HEK293 (cell line): ENCODE results near the gene NLGN2.

ENCODE experiments used
- CTCF ChIA-PET: fragments of 350-600 bp; formaldehyde crosslinking; extraction: SDS; loops from one replicate; lab custom pipeline; 2021; ENCODE audit warnings: antibody characterized with exemption; lab: Yijun Ruan, JAX
- POLR2A ChIA-PET: fragments of 300-600 bp; formaldehyde crosslinking; extraction: SDS; loops from one replicate; lab custom pipeline; 2020; ENCODE audit warnings: antibody characterized with exemption, inconsistent platforms; lab: Yijun Ruan, JAX
- H3K27ac ChIP-seq: fragments of 200-500 bp; sonication (Bioruptor generic); 2 replicates; pipeline ENCODE4 v1.5.1; 2014; ENCODE audit warnings: low read depth, low read length, control low read depth, inconsistent platforms; ENCODE audit errors: extremely low read depth
- H3K36me3 ChIP-seq, 2 experiments: fragments of 200-500 bp in 1 of 2; sonication (Bioruptor generic) in 1 of 2; 1 replicate in 1 of 2; 2 replicates in 1 of 2; pipeline ENCODE4 v1.5.1; 2014 to 2017; ENCODE audit warnings: inconsistent platforms in 2 of 2, low read length in 2 of 2; ENCODE audit not compliant: control insufficient read depth in 2 of 2, insufficient read depth in 1 of 2
- H3K4me1 ChIP-seq: fragments of 200-500 bp; sonication (Bioruptor generic); 2 replicates; pipeline ENCODE4 v1.5.1; 2014; ENCODE audit warnings: mild to moderate bottlenecking, low read length, inconsistent platforms; ENCODE audit not compliant: control insufficient read depth, insufficient read depth
- H3K4me3 ChIP-seq: 2 replicates; pipeline ENCODE4 v1.5.1; 2011; ENCODE audit warnings: low read depth, mild to moderate bottlenecking, control low read depth, low read length, moderate library complexity
- H3K9me3 ChIP-seq: fragments of 200-500 bp; sonication (Bioruptor generic); 2 replicates; pipeline ENCODE4 v1.5.1; 2014; ENCODE audit warnings: low read depth, low read length, inconsistent platforms; ENCODE audit not compliant: control insufficient read depth, insufficient read depth
- SCRT1 ChIP-seq: fragments of 450-650 bp; formaldehyde crosslinking; IDR thresholded peaks from 2 replicates; pipeline ENCODE4 v1.5.1; 2016; ENCODE audit warnings: missing biosample characterization, missing genetic modification characterization, borderline replicate concordance
- SETDB1 ChIP-seq: IDR thresholded peaks from one replicate; pipeline ENCODE4 v1.6.1; 2017; ENCODE audit warnings: mild to moderate bottlenecking, low read length, moderate library complexity, mixed read lengths; ENCODE audit not compliant: insufficient read length
- ZIC2 ChIP-seq: fragments of 450-650 bp; formaldehyde crosslinking; IDR thresholded peaks from 2 replicates; pipeline ENCODE4 v1.5.1; 2016; ENCODE audit warnings: missing biosample characterization, missing genetic modification characterization
- ZNF140 ChIP-seq: fragments of 450-650 bp; formaldehyde crosslinking; IDR thresholded peaks from 2 replicates; pipeline ENCODE4 v1.5.1; 2016; ENCODE audit warnings: missing biosample characterization, missing genetic modification characterization
- ZNF394 ChIP-seq: fragments of 450-650 bp; formaldehyde crosslinking; IDR thresholded peaks from 2 replicates; pipeline ENCODE4 v1.5.1; 2016; ENCODE audit warnings: missing biosample characterization, missing genetic modification characterization, mild to moderate bottlenecking, moderate library complexity, borderline replicate concordance
- ZNF473 ChIP-seq: fragments of 450-650 bp; formaldehyde crosslinking; IDR thresholded peaks from 2 replicates; pipeline ENCODE4 v1.5.1; 2017; ENCODE audit warnings: missing biosample characterization, missing genetic modification characterization
- ZNF501 ChIP-seq: fragments of 450-650 bp; formaldehyde crosslinking; IDR thresholded peaks from 2 replicates; pipeline ENCODE4 v1.5.1; 2016; ENCODE audit warnings: missing biosample characterization, missing genetic modification characterization
- ZNF560 ChIP-seq: fragments of 450-650 bp; formaldehyde crosslinking; IDR thresholded peaks from 2 replicates; pipeline ENCODE4 v1.5.1; 2017; ENCODE audit warnings: missing biosample characterization, missing genetic modification characterization, borderline replicate concordance
- ZNF629 ChIP-seq: fragments of 450-650 bp; formaldehyde crosslinking; IDR thresholded peaks from 2 replicates; pipeline ENCODE4 v1.5.1; 2017; ENCODE audit warnings: missing biosample characterization, missing genetic modification characterization
- ZNF707 ChIP-seq: fragments of 450-650 bp; formaldehyde crosslinking; IDR thresholded peaks from 2 replicates; pipeline ENCODE4 v1.5.1; 2016; ENCODE audit warnings: missing biosample characterization, missing genetic modification characterization
- ZNF791 ChIP-seq: fragments of 450-650 bp; formaldehyde crosslinking; IDR thresholded peaks from 2 replicates; pipeline ENCODE4 v1.5.1; 2016; ENCODE audit warnings: missing biosample characterization, missing genetic modification characterization
- TF ChIP-seq, protein P1 (sequence below): fragments of 450-650 bp; formaldehyde crosslinking; IDR thresholded peaks from 2 replicates; pipeline ENCODE4 v1.5.1; 2016; ENCODE audit warnings: missing biosample characterization, missing genetic modification characterization
- TF ChIP-seq, protein P2 (sequence below): fragments of 450-650 bp; formaldehyde crosslinking; IDR thresholded peaks from 2 replicates; pipeline ENCODE4 v1.5.1; 2016; ENCODE audit warnings: missing biosample characterization, missing genetic modification characterization
- TF ChIP-seq, protein P3 (sequence below): fragments of 450-650 bp; formaldehyde crosslinking; IDR thresholded peaks from 2 replicates; pipeline ENCODE4 v1.5.1; 2016; ENCODE audit warnings: missing biosample characterization, missing genetic modification characterization
- TF ChIP-seq, protein P4 (sequence below): fragments of 450-650 bp; formaldehyde crosslinking; IDR thresholded peaks from 2 replicates; pipeline ENCODE4 v1.5.1; 2016; ENCODE audit warnings: missing biosample characterization, missing genetic modification characterization
- TF ChIP-seq, protein P5 (sequence below): fragments of 450-650 bp; formaldehyde crosslinking; IDR thresholded peaks from 2 replicates; pipeline ENCODE4 v1.5.1; 2017; ENCODE audit warnings: missing biosample characterization, missing genetic modification characterization

The NLGN2 gene

DNA sequence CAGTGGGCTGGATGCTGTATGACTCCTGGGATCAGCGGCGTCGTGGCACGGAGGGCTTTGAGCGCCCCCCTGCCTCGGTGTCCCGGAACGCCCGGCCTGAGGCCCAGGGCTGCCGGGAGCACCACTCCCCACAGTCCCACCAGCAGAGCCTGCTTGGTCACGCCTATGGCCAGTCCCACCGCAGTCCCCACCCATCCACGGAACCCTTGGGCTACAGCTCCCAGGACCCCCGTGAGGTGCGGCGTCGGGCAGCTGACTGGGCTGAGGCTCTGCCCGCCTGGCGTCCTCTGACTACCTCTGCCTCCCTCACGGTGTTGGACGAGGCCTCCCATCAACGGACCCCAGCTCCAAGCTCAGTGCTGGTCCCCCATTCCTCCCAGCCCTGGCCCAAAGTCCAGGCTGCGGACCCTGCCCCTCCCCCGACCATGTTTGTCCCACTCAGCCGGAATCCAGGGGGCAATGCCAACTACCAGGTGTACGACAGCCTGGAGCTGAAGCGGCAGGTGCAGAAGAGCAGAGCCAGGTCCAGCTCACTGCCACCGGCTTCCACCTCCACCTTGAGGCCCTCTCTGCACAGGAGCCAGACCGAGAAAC is 19.3 kb downstream of the NLGN2 start (continued):
- TF ChIP-seq ZNF629 = no peak
- TF ChIP-seq, protein P1, sequence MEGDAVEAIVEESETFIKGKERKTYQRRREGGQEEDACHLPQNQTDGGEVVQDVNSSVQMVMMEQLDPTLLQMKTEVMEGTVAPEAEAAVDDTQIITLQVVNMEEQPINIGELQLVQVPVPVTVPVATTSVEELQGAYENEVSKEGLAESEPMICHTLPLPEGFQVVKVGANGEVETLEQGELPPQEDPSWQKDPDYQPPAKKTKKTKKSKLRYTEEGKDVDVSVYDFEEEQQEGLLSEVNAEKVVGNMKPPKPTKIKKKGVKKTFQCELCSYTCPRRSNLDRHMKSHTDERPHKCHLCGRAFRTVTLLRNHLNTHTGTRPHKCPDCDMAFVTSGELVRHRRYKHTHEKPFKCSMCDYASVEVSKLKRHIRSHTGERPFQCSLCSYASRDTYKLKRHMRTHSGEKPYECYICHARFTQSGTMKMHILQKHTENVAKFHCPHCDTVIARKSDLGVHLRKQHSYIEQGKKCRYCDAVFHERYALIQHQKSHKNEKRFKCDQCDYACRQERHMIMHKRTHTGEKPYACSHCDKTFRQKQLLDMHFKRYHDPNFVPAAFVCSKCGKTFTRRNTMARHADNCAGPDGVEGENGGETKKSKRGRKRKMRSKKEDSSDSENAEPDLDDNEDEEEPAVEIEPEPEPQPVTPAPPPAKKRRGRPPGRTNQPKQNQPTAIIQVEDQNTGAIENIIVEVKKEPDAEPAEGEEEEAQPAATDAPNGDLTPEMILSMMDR = no peak

DNA sequence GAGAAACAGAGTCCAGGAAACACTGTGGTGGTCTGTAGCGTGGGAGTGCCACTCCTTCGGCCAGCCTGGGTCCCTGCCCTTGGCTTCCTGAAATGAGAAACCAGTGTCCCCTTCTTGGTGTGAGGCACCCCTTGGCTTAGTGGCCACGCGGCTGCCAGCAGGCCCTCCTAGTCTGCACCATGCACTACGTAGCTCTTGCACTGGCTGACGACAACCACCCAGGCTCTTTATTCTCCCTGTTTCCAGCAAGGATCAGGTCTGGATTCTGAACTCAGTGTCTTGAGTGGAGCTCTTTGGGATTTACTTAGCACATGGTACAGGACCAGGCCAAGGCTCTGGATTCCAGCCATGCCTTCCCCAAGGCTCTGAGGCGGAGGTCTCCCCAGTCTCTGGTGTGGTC is 19.9 kb downstream of the NLGN2 start:
- Histone ChIP-seq H3K27ac (no peak overlapping the region), H3K9me3 (no peaks in the 10 kb centered on the region), H3K4me1 (no peaks in the 10 kb centered on the region), H3K4me3 (no peak overlapping the region), H3K36me3 (no peaks in the 10 kb centered on the region)
- ChIA-PET CTCF (no interaction called here), POLR2A (no interaction called here)
- TF ChIP-seq SCRT1 (tag by site-specific recombination) = no peak
- TF ChIP-seq ZNF707 (tag by site-specific recombination) = no peak
- TF ChIP-seq ZNF560 = no peak

DNA sequence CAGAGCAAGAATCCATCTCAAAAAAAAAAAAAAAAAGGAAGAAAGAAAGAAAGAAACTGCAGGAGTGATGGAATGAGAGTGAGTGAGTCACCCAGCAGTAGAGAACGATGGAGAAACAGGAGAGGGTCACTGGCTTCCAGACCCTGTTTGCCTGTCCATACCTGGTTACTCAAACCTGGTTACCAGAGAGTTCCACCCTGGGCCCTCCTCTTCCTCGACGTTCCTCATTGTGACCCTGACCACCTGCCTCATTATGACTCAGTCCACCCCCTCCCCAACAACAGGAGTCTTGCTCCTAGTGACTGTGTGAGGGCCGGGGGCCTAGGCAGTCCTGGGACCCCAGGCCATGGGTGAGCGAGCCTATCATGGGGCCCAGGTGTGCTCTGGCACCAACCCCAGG is 20.9 kb downstream of the NLGN2 start, which contains the start of gene SPEM3:
Gene SPEM3, plus strand, starts transcription at position 301 of the 400 bp plus-strand sequence. Its CDS starts 46 bp downstream, at position 347.
- ChIA-PET CTCF (interaction anchor here (1.1 kb wide), 1 partner anchor 73 kb away, joined by 3 read pairs; the partner anchor contains the start of gene TMEM95), POLR2A (interaction anchor here (0.6 to 1.0 kb wide), 2 partner anchors 25 to 69 kb away, joined by 4 to 5 read pairs; partner anchors contain the start of gene TMEM256)
- Histone ChIP-seq H3K9me3 (no peaks in the 10 kb centered on the region), H3K4me1 (no peaks in the 10 kb centered on the region), H3K4me3 (no peak within 1 kb of the TSS), H3K27ac (no peak within 1 kb of the TSS), H3K36me3 (no peaks in the 10 kb centered on the region)
- no peak for TF ChIP-seq ZNF791
- no peak for TF ChIP-seq ZNF501 (tag by site-specific recombination)
- TF ChIP-seq, protein P2, sequence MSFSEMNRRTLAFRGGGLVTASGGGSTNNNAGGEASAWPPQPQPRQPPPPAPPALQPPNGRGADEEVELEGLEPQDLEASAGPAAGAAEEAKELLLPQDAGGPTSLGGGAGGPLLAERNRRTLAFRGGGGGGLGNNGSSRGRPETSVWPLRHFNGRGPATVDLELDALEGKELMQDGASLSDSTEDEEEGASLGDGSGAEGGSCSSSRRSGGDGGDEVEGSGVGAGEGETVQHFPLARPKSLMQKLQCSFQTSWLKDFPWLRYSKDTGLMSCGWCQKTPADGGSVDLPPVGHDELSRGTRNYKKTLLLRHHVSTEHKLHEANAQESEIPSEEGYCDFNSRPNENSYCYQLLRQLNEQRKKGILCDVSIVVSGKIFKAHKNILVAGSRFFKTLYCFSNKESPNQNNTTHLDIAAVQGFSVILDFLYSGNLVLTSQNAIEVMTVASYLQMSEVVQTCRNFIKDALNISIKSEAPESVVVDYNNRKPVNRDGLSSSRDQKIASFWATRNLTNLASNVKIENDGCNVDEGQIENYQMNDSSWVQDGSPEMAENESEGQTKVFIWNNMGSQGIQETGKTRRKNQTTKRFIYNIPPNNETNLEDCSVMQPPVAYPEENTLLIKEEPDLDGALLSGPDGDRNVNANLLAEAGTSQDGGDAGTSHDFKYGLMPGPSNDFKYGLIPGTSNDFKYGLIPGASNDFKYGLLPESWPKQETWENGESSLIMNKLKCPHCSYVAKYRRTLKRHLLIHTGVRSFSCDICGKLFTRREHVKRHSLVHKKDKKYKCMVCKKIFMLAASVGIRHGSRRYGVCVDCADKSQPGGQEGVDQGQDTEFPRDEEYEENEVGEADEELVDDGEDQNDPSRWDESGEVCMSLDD (tag by site-specific recombination) = no peak
- TF ChIP-seq ZNF140 = no peak
- TF ChIP-seq ZIC2 (tag by site-specific recombination) = no peak
- no peak for TF ChIP-seq ZNF394 (tag by site-specific recombination)
- no peak for TF ChIP-seq ZNF473 (tag by site-specific recombination)
- no peak for TF ChIP-seq SETDB1
- TF ChIP-seq, protein P3, sequence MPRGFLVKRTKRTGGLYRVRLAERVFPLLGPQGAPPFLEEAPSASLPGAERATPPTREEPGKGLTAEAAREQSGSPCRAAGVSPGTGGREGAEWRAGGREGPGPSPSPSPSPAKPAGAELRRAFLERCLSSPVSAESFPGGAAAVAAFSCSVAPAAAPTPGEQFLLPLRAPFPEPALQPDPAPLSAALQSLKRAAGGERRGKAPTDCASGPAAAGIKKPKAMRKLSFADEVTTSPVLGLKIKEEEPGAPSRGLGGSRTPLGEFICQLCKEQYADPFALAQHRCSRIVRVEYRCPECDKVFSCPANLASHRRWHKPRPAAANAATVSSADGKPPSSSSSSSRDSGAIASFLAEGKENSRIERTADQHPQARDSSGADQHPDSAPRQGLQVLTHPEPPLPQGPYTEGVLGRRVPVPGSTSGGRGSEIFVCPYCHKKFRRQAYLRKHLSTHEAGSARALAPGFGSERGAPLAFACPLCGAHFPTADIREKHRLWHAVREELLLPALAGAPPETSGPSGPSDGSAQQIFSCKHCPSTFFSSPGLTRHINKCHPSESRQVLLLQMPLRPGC (tag by site-specific recombination) = no peak
- TF ChIP-seq, protein P4, sequence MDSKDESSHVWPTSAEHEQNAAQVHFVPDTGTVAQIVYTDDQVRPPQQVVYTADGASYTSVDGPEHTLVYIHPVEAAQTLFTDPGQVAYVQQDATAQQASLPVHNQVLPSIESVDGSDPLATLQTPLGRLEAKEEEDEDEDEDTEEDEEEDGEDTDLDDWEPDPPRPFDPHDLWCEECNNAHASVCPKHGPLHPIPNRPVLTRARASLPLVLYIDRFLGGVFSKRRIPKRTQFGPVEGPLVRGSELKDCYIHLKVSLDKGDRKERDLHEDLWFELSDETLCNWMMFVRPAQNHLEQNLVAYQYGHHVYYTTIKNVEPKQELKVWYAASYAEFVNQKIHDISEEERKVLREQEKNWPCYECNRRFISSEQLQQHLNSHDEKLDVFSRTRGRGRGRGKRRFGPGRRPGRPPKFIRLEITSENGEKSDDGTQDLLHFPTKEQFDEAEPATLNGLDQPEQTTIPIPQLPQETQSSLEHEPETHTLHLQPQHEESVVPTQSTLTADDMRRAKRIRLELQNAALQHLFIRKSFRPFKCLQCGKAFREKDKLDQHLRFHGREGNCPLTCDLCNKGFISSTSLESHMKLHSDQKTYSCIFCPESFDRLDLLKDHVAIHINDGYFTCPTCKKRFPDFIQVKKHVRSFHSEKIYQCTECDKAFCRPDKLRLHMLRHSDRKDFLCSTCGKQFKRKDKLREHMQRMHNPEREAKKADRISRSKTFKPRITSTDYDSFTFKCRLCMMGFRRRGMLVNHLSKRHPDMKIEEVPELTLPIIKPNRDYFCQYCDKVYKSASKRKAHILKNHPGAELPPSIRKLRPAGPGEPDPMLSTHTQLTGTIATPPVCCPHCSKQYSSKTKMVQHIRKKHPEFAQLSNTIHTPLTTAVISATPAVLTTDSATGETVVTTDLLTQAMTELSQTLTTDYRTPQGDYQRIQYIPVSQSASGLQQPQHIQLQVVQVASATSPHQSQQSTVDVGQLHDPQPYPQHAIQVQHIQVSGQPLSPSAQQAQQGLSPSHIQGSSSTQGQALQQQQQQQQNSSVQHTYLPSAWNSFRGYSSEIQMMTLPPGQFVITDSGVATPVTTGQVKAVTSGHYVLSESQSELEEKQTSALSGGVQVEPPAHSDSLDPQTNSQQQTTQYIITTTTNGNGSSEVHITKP (tag by site-specific recombination) = no peak
- TF ChIP-seq, protein P5, sequence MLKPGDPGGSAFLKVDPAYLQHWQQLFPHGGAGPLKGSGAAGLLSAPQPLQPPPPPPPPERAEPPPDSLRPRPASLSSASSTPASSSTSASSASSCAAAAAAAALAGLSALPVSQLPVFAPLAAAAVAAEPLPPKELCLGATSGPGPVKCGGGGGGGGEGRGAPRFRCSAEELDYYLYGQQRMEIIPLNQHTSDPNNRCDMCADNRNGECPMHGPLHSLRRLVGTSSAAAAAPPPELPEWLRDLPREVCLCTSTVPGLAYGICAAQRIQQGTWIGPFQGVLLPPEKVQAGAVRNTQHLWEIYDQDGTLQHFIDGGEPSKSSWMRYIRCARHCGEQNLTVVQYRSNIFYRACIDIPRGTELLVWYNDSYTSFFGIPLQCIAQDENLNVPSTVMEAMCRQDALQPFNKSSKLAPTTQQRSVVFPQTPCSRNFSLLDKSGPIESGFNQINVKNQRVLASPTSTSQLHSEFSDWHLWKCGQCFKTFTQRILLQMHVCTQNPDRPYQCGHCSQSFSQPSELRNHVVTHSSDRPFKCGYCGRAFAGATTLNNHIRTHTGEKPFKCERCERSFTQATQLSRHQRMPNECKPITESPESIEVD (tag by site-specific recombination) = no peak
